Stimulated activated naive B cell treated with anti-CD40 and anti-IgM and Interleukin-4, amounts not matched to agents 10 μg/mL and 1 μg/mL and 100 μg/mL, for 72 hours (primary cell): ENCODE results near the gene TRPV4.

Source experiments
- ATAC-seq, 2 donors: fragments of 150-1000 bp; cut with Tn5 transposase; replicated peaks; 2 replicates each; pipeline ENCODE4 v1.10.0; 2021; ENCODE audit warnings: moderate library complexity in 1 of 2
- DNase-seq: peaks from one replicate; pipeline ENCODE4 v3.0.0; 2021
- H3K27ac Mint-ChIP-seq: one replicate; pipeline ENCODE4 v1.8.0; 2022; ENCODE audit warnings: mild to moderate bottlenecking, mixed read lengths
- H3K27me3 Mint-ChIP-seq, 2 donors: one replicate each; pipeline ENCODE4 v1.8.0; 2022; ENCODE audit warnings: mixed read lengths in 2 of 2
- H3K36me3 Mint-ChIP-seq, 2 donors: one replicate each; pipeline ENCODE4 v1.8.0; 2022; ENCODE audit warnings: mixed read lengths in 2 of 2, mild to moderate bottlenecking in 1 of 2
- H3K4me1 Mint-ChIP-seq, 2 donors: one replicate each; pipeline ENCODE4 v1.8.0; 2022; ENCODE audit warnings: mixed read lengths in 2 of 2, mild to moderate bottlenecking in 1 of 2
- H3K4me3 Mint-ChIP-seq, 2 donors: one replicate each; pipeline ENCODE4 v1.8.0; 2022; ENCODE audit warnings: mild to moderate bottlenecking in 2 of 2, mixed read lengths in 2 of 2, moderate library complexity in 1 of 2
- H3K9me3 Mint-ChIP-seq, 2 donors: one replicate each; pipeline ENCODE4 v1.8.0; 2022; ENCODE audit warnings: mixed read lengths in 2 of 2, mild to moderate bottlenecking in 1 of 2

The TRPV4 gene

GRCh38 chr12:109796057-109796456 is 37.1 kb downstream of the TRPV4 start:
- Mint-ChIP-seq H3K9me3 (no peaks in the 10 kb centered on the region), H3K27me3 (peaks cover 22 to 32% of the 10 kb centered on the region in 2 donors), H3K4me1 (no peaks in the 10 kb centered on the region), H3K4me3 (no peak overlapping the region), H3K27ac (no peak overlapping the region), H3K36me3 (no peaks in the 10 kb centered on the region)
- no peak for DNase-seq
- no peak for ATAC-seq

- no peaks in the 10 kb centered on the region for H3K36me3 Mint-ChIP-seq
- peaks cover 27 to 32% of the 10 kb centered on the region in 2 donors for H3K27me3 Mint-ChIP-seq
- no peaks in the 10 kb centered on the region for H3K4me1 Mint-ChIP-seq
- ATAC-seq (no peak), DNase-seq (no peak)
- H3K27ac Mint-ChIP-seq, result no peak overlapping the region
- H3K4me3 Mint-ChIP-seq, result no peak overlapping the region
- no peaks in the 10 kb centered on the region for H3K9me3 Mint-ChIP-seq
These were observed 38.2 kb downstream of the TRPV4 start for GRCh38 chr12:109795023-109795422.

- Mint-ChIP-seq H3K4me1 (no peaks in the 10 kb centered on the region), H3K4me3 (no peak overlapping the region), H3K36me3 (no peaks in the 10 kb centered on the region), H3K27ac (no peak overlapping the region), H3K27me3 (peaks cover 27 to 38% of the 10 kb centered on the region in 2 donors), H3K9me3 (no peaks in the 10 kb centered on the region)
- DNase-seq, result no peak
- no peak for ATAC-seq
These were observed 39.2 kb downstream of the TRPV4 start for GRCh38 chr12:109793826-109794501.

- no peaks in the 10 kb centered on the region for H3K36me3 Mint-ChIP-seq
- no peaks in the 10 kb centered on the region for H3K9me3 Mint-ChIP-seq
- no peak overlapping the region for H3K27ac Mint-ChIP-seq
- ATAC-seq (no peak), DNase-seq (no peak)
- H3K27me3 Mint-ChIP-seq, result peaks cover 26 to 39% of the 10 kb centered on the region in 2 donors
- H3K4me3 Mint-ChIP-seq, result no peak overlapping the region
- no peaks in the 10 kb centered on the region for H3K4me1 Mint-ChIP-seq
These were observed 39.8 kb downstream of the TRPV4 start for GRCh38 chr12:109793411-109793810.

GRCh38 chr12:109792992-109793391 is 40.2 kb downstream of the TRPV4 start:
- Mint-ChIP-seq H3K27me3 (peaks cover 26 to 39% of the 10 kb centered on the region in 2 donors), H3K4me3 (no peak overlapping the region), H3K9me3 (no peaks in the 10 kb centered on the region), H3K27ac (no peak overlapping the region), H3K36me3 (no peaks in the 10 kb centered on the region), H3K4me1 (no peaks in the 10 kb centered on the region)
- ATAC-seq (no peak), DNase-seq (no peak)

GRCh38 chr12:109789526-109790048 is 43.6 kb downstream of the TRPV4 start:
- Mint-ChIP-seq H3K4me1 (no peaks in the 10 kb centered on the region), H3K36me3 (no peaks in the 10 kb centered on the region), H3K27ac (no peak overlapping the region), H3K4me3 (no peak overlapping the region), H3K27me3 (peaks cover 23 to 29% of the 10 kb centered on the region in 2 donors), H3K9me3 (no peaks in the 10 kb centered on the region)
- DNase-seq (no peak), ATAC-seq (no peak)

- Mint-ChIP-seq H3K36me3 (no peaks in the 10 kb centered on the region), H3K9me3 (peaks cover 0 to 3% of the 10 kb centered on the region in 2 donors), H3K27me3 (peaks cover 21 to 23% of the 10 kb centered on the region in 2 donors), H3K4me3 (no peak overlapping the region), H3K27ac (no peak overlapping the region), H3K4me1 (no peaks in the 10 kb centered on the region)
- no peak for ATAC-seq
- DNase-seq, result no peak
These were observed 46.4 kb downstream of the TRPV4 start for GRCh38 chr12:109786799-109787198.

- Mint-ChIP-seq H3K4me1 (no peaks in the 10 kb centered on the region), H3K4me3 (no peak overlapping the region), H3K36me3 (no peaks in the 10 kb centered on the region), H3K27me3 (peaks cover 21 to 23% of the 10 kb centered on the region in 2 donors), H3K27ac (no peak overlapping the region), H3K9me3 (peaks cover 0 to 3% of the 10 kb centered on the region in 2 donors)
- ATAC-seq, result no peak
- DNase-seq, result no peak
These were observed 47.3 kb downstream of the TRPV4 start for GRCh38 chr12:109785854-109786253.

- ATAC-seq (no peak), DNase-seq (no peak)
- peaks cover 0 to 2% of the 10 kb centered on the region in 2 donors for H3K4me1 Mint-ChIP-seq
- H3K27me3 Mint-ChIP-seq, result peaks cover 15 to 18% of the 10 kb centered on the region in 2 donors
- peaks cover 0 to 3% of the 10 kb centered on the region in 2 donors for H3K9me3 Mint-ChIP-seq
- H3K4me3 Mint-ChIP-seq, result no peak overlapping the region
- H3K27ac Mint-ChIP-seq, result no peak overlapping the region
- H3K36me3 Mint-ChIP-seq, result no peaks in the 10 kb centered on the region
These were observed 49.3 kb downstream of the TRPV4 start for GRCh38 chr12:109783965-109784244.

- Mint-ChIP-seq H3K4me3 (no peak overlapping the region), H3K9me3 (peaks cover 0 to 3% of the 10 kb centered on the region in 2 donors), H3K27me3 (peaks cover 14 to 15% of the 10 kb centered on the region in 2 donors), H3K27ac (no peak overlapping the region), H3K36me3 (no peaks in the 10 kb centered on the region), H3K4me1 (peaks cover 0 to 2% of the 10 kb centered on the region in 2 donors)
- ATAC-seq (no peak), DNase-seq (no peak)
These were observed 49.8 kb downstream of the TRPV4 start for GRCh38 chr12:109783135-109783964.

GRCh38 chr12:109782326-109782703 is 50.9 kb downstream of the TRPV4 start:
- Mint-ChIP-seq H3K9me3 (peaks cover 0 to 3% of the 10 kb centered on the region in 2 donors), H3K36me3 (no peaks in the 10 kb centered on the region), H3K27ac (no peak overlapping the region), H3K27me3 (peaks cover 10% of the 10 kb centered on the region in 2 donors), H3K4me3 (no peak overlapping the region), H3K4me1 (peaks cover 0 to 2% of the 10 kb centered on the region in 2 donors)
- no peak for DNase-seq
- ATAC-seq, result no peak

- no peak overlapping the region for H3K27ac Mint-ChIP-seq
- peaks cover 0 to 3% of the 10 kb centered on the region in 2 donors for H3K9me3 Mint-ChIP-seq
- peaks cover 10% of the 10 kb centered on the region in 2 donors for H3K27me3 Mint-ChIP-seq
- ATAC-seq (no peak), DNase-seq (no peak)
- no peaks in the 10 kb centered on the region for H3K36me3 Mint-ChIP-seq
- no peak overlapping the region for H3K4me3 Mint-ChIP-seq
- H3K4me1 Mint-ChIP-seq, result peaks cover 0 to 2% of the 10 kb centered on the region in 2 donors
These were observed 51.4 kb downstream of the TRPV4 start for GRCh38 chr12:109781668-109782325.

GRCh38 chr12:109779382-109779781 is 53.8 kb downstream of the TRPV4 start:
- Mint-ChIP-seq H3K9me3 (peaks cover 0 to 3% of the 10 kb centered on the region in 2 donors), H3K4me1 (peaks cover 0 to 2% of the 10 kb centered on the region in 2 donors), H3K27me3 (peaks cover 19 to 26% of the 10 kb centered on the region in 2 donors), H3K36me3 (no peaks in the 10 kb centered on the region), H3K27ac (no peak overlapping the region), H3K4me3 (no peak overlapping the region)
- ATAC-seq (peak; percentile 52 to 66), DNase-seq (no peak)

GRCh38 chr12:109778684-109779083 is 54.5 kb downstream of the TRPV4 start:
- H3K4me3 Mint-ChIP-seq, result no peak overlapping the region
- no peak for DNase-seq
- H3K27me3 Mint-ChIP-seq, result peaks cover 20 to 29% of the 10 kb centered on the region in 2 donors
- H3K36me3 Mint-ChIP-seq, result no peaks in the 10 kb centered on the region
- no peak for ATAC-seq
- peaks cover 0 to 3% of the 10 kb centered on the region in 2 donors for H3K9me3 Mint-ChIP-seq
- no peak overlapping the region for H3K27ac Mint-ChIP-seq
- H3K4me1 Mint-ChIP-seq, result peaks cover 0 to 3% of the 10 kb centered on the region in 2 donors
